HEK293 (cell line): Measurements from ENCODE around the gene MYO5B.
A peak's percentile ranks its signal among the peaks of the same experiment; 100 is the strongest.

ENCODE experiments used
- CTCF ChIA-PET: fragments of 350-600 bp; formaldehyde crosslinking; extraction: SDS; loops from one replicate; lab custom pipeline; 2021; ENCODE audit warnings: antibody characterized with exemption; lab: Yijun Ruan, JAX
- POLR2A ChIA-PET: fragments of 300-600 bp; formaldehyde crosslinking; extraction: SDS; loops from one replicate; lab custom pipeline; 2020; ENCODE audit warnings: antibody characterized with exemption, inconsistent platforms; lab: Yijun Ruan, JAX
- H3K27ac ChIP-seq: fragments of 200-500 bp; sonication (Bioruptor generic); 2 replicates; pipeline ENCODE4 v1.5.1; 2014; ENCODE audit warnings: low read depth, low read length, control low read depth, inconsistent platforms; ENCODE audit errors: extremely low read depth
- H3K36me3 ChIP-seq, 2 experiments: fragments of 200-500 bp in 1 of 2; sonication (Bioruptor generic) in 1 of 2; 1 replicate in 1 of 2; 2 replicates in 1 of 2; pipeline ENCODE4 v1.5.1; 2014 to 2017; ENCODE audit warnings: inconsistent platforms in 2 of 2, low read length in 2 of 2; ENCODE audit not compliant: control insufficient read depth in 2 of 2, insufficient read depth in 1 of 2
- H3K4me1 ChIP-seq: fragments of 200-500 bp; sonication (Bioruptor generic); 2 replicates; pipeline ENCODE4 v1.5.1; 2014; ENCODE audit warnings: mild to moderate bottlenecking, low read length, inconsistent platforms; ENCODE audit not compliant: control insufficient read depth, insufficient read depth
- H3K4me3 ChIP-seq: 2 replicates; pipeline ENCODE4 v1.5.1; 2011; ENCODE audit warnings: low read depth, mild to moderate bottlenecking, control low read depth, low read length, moderate library complexity
- H3K9me3 ChIP-seq: fragments of 200-500 bp; sonication (Bioruptor generic); 2 replicates; pipeline ENCODE4 v1.5.1; 2014; ENCODE audit warnings: low read depth, low read length, inconsistent platforms; ENCODE audit not compliant: control insufficient read depth, insufficient read depth
- FEZF1 ChIP-seq: fragments of 450-650 bp; formaldehyde crosslinking; IDR thresholded peaks from 2 replicates; pipeline ENCODE4 v1.5.1; 2016; ENCODE audit warnings: missing biosample characterization, missing genetic modification characterization
- MEIS1 ChIP-seq: sonication (generic); formaldehyde crosslinking; IDR thresholded peaks from 2 replicates; pipeline ENCODE4 v1.8.1; 2022; ENCODE audit warnings: missing genetic modification reagents, mild to moderate bottlenecking, borderline replicate concordance
- PATZ1 ChIP-seq: fragments of 450-650 bp; formaldehyde crosslinking; IDR thresholded peaks from 2 replicates; pipeline ENCODE4 v1.5.1; 2016; ENCODE audit warnings: missing biosample characterization, missing genetic modification characterization
- SP7 ChIP-seq: fragments of 450-650 bp; formaldehyde crosslinking; IDR thresholded peaks from 2 replicates; pipeline ENCODE4 v1.5.1; 2016; ENCODE audit warnings: missing biosample characterization, missing genetic modification characterization
- ZIC2 ChIP-seq: fragments of 450-650 bp; formaldehyde crosslinking; IDR thresholded peaks from 2 replicates; pipeline ENCODE4 v1.5.1; 2016; ENCODE audit warnings: missing biosample characterization, missing genetic modification characterization
- ZNF121 ChIP-seq: fragments of 450-650 bp; formaldehyde crosslinking; IDR thresholded peaks from 2 replicates; pipeline ENCODE4 v1.5.1; 2016; ENCODE audit warnings: missing biosample characterization, missing genetic modification characterization
- ZNF16 ChIP-seq: fragments of 450-650 bp; formaldehyde crosslinking; IDR thresholded peaks from 2 replicates; pipeline ENCODE4 v1.5.1; 2016; ENCODE audit warnings: low read depth, missing biosample characterization, missing genetic modification characterization
- ZNF175 ChIP-seq: fragments of 450-650 bp; formaldehyde crosslinking; IDR thresholded peaks from 2 replicates; pipeline ENCODE4 v1.5.1; 2016; ENCODE audit warnings: missing biosample characterization, missing genetic modification characterization
- ZNF248 ChIP-seq: fragments of 450-650 bp; formaldehyde crosslinking; IDR thresholded peaks from 2 replicates; pipeline ENCODE4 v1.5.1; 2017; ENCODE audit warnings: missing biosample characterization, missing genetic modification characterization
- ZNF266 ChIP-seq: fragments of 450-650 bp; formaldehyde crosslinking; IDR thresholded peaks from 2 replicates; pipeline ENCODE4 v1.5.1; 2016; ENCODE audit warnings: missing biosample characterization, missing genetic modification characterization, low read depth
- ZNF660 ChIP-seq: fragments of 450-650 bp; IDR thresholded peaks from 2 replicates; pipeline ENCODE4 v1.5.1; 2018; ENCODE audit warnings: missing biosample characterization, mild to moderate bottlenecking, missing genetic modification characterization
- ZSCAN23 ChIP-seq: fragments of 450-650 bp; formaldehyde crosslinking; IDR thresholded peaks from 2 replicates; pipeline ENCODE4 v1.5.1; 2016; ENCODE audit warnings: missing biosample characterization, missing genetic modification characterization

Gene MYO5B

GRCh38 chr18:49878015-49878414, 316.9 kb downstream of the MYO5B start:
- TF ChIP-seq ZSCAN23 (no peak), ZNF660 (tag by site-specific recombination) (no peak), FEZF1 (tag by site-specific recombination) (no peak), ZNF266 (tag by site-specific recombination) (no peak), ZNF248 (no peak), ZNF175 (tag by site-specific recombination) (no peak)
- TF ChIP-seq, all 188 proteins: peak for 0
- Histone ChIP-seq H3K27ac (no peak overlapping the region), H3K9me3 (no peaks in the 10 kb centered on the region), H3K4me3 (no peak overlapping the region), H3K4me1 (no peaks in the 10 kb centered on the region), H3K36me3 (no peaks in the 10 kb centered on the region)
- CTCF ChIA-PET, result interaction anchor here (0.6 to 2.5 kb wide), 4 partner anchors 9 to 17 kb away, joined by 3 to 7 read pairs (median 4); no protein-coding TSS in a partner anchor
- POLR2A ChIA-PET, result no interaction called here

GRCh38 chr18:49876536-49876935, 318.4 kb downstream of the MYO5B start:
- H3K4me3 ChIP-seq, result no peak overlapping the region
- CTCF ChIA-PET, result interaction anchor here (0.5 kb wide), 1 partner anchor 325 kb away, joined by 3 read pairs; no protein-coding TSS in a partner anchor
- POLR2A ChIA-PET, result no interaction called here
- no peaks in the 10 kb centered on the region for H3K36me3 ChIP-seq
- no peaks in the 10 kb centered on the region for H3K4me1 ChIP-seq
- H3K9me3 ChIP-seq, result no peaks in the 10 kb centered on the region
- no peak overlapping the region for H3K27ac ChIP-seq
- no peak for TF ChIP-seq ZNF121 (tag by site-specific recombination)
- TF ChIP-seq ZNF16 (tag by site-specific recombination), result no peak
- no peak for TF ChIP-seq PATZ1 (tag by site-specific recombination)
- TF ChIP-seq MEIS1, result no peak

GRCh38 chr18:49875783-49876182, 319.2 kb downstream of the MYO5B start:
- H3K36me3 ChIP-seq, result no peaks in the 10 kb centered on the region
- no peak overlapping the region for H3K27ac ChIP-seq
- H3K4me1 ChIP-seq, result no peaks in the 10 kb centered on the region
- POLR2A ChIA-PET, result no interaction called here
- no peaks in the 10 kb centered on the region for H3K9me3 ChIP-seq
- TF ChIP-seq PATZ1 (tag by site-specific recombination), result no peak
- no peak overlapping the region for H3K4me3 ChIP-seq
- CTCF ChIA-PET, result interaction anchor here (0.6 kb wide), 1 partner anchor 903 kb away, joined by 4 read pairs; no protein-coding TSS in a partner anchor

GRCh38 chr18:49875155-49875554, 319.8 kb downstream of the MYO5B start:
- Histone ChIP-seq H3K4me1 (no peaks in the 10 kb centered on the region), H3K36me3 (no peaks in the 10 kb centered on the region), H3K27ac (no peak overlapping the region), H3K4me3 (no peak overlapping the region), H3K9me3 (no peaks in the 10 kb centered on the region)
- ChIA-PET CTCF (interaction anchor here (0.6 kb wide), 1 partner anchor 904 kb away, joined by 4 read pairs; no protein-coding TSS in a partner anchor), POLR2A (no interaction called here)
- TF ChIP-seq SP7 (tag by site-specific recombination) (no peak), ZIC2 (tag by site-specific recombination) (0 out of 2 replicates have a peak, but pooled peaks have one; percentile 51)
